HFFc6 (cell line): ENCODE data around the gene GPAM. TPM values are rescaled to one million over a fixed set of nuclear protein-coding genes. Genes with fewer than 3 reads are reported as not detected.

Experiments used
- DNase-seq: peaks from one replicate; pipeline ENCODE4 v3.0.0-alpha.2; 2018
- H3K27ac Mint-ChIP-seq: 2 replicates; pipeline ENCODE4 v1.8.0; 2020; ENCODE audit warnings: mild to moderate bottlenecking, mixed read lengths
- H3K27me3 Mint-ChIP-seq: 2 replicates; pipeline ENCODE4 v1.8.0; 2021; ENCODE audit warnings: mild to moderate bottlenecking, moderate library complexity, mixed read lengths; ENCODE audit not compliant: insufficient read depth
- H3K36me3 Mint-ChIP-seq: 2 replicates; pipeline ENCODE4 v1.8.0; 2021; ENCODE audit warnings: low read depth, mixed read lengths
- H3K4me1 Mint-ChIP-seq: 2 replicates; pipeline ENCODE4 v1.8.0; 2020; ENCODE audit warnings: low read depth, mixed read lengths
- H3K4me3 Mint-ChIP-seq: 2 replicates; pipeline ENCODE4 v1.8.0; 2020; ENCODE audit warnings: mild to moderate bottlenecking, moderate library complexity, mixed read lengths
- H3K9me3 Mint-ChIP-seq: 2 replicates; pipeline ENCODE4 v1.8.0; 2020; ENCODE audit warnings: mild to moderate bottlenecking, mixed read lengths
- CTCF ChIP-seq: fragments of 200-600 bp; sonication (generic); IDR thresholded peaks from 2 replicates; pipeline ENCODE4 v1.5.0; 2021; ENCODE audit warnings: antibody characterized with exemption, mild to moderate bottlenecking
- total RNA-seq, 6 experiments: library from RNA; stranded (reverse); fragmentation: NEBNext Ultra II Directional; extraction: Animal tissue kit (Norgen Biotek cat#: 25700); gene quantifications; 2 replicates in 1 of 6; 3 replicates in 5 of 6; pipeline ENCODE4 v1.2.3, GENCODE V29; 2021

The GPAM gene
- total RNA-seq, 6 experiments from 2014 or later, result 7.4 to 14.7 (median 11.4) TPM

- Mint-ChIP-seq H3K4me1 (peaks cover 9% of the 10 kb centered on the region), H3K9me3 (no peaks in the 10 kb centered on the region), H3K27me3 (no peaks in the 10 kb centered on the region; the same call in 1 of the 2 replicates), H3K36me3 (peaks cover 12% of the 10 kb centered on the region; the same call in 1 of the 2 replicates), H3K27ac (no peak overlapping the region), H3K4me3 (no peak overlapping the region)
- DNase-seq, result peak; percentile 2
- no peak for TF ChIP-seq CTCF
These were observed 32.0 kb downstream of the GPAM start for GRCh38 chr10:112151524-112152039.

- no peak for DNase-seq
- Mint-ChIP-seq H3K9me3 (no peaks in the 10 kb centered on the region), H3K27me3 (no peaks in the 10 kb centered on the region; the same call in 1 of the 2 replicates), H3K36me3 (peaks cover 5% of the 10 kb centered on the region; the same call in 1 of the 2 replicates), H3K4me3 (no peak overlapping the region), H3K27ac (no peak overlapping the region), H3K4me1 (peaks cover 9% of the 10 kb centered on the region)
- no peak for TF ChIP-seq CTCF
These were observed 35.2 kb downstream of the GPAM start for GRCh38 chr10:112148331-112148730.

GRCh38 chr10:112146799-112147198, 36.8 kb downstream of the GPAM start:
- H3K9me3 Mint-ChIP-seq, result no peaks in the 10 kb centered on the region
- no peak for DNase-seq
- no peak overlapping the region for H3K27ac Mint-ChIP-seq
- peaks cover 7% of the 10 kb centered on the region for H3K4me1 Mint-ChIP-seq
- no peak for TF ChIP-seq CTCF
- H3K4me3 Mint-ChIP-seq, result no peak overlapping the region
- H3K36me3 Mint-ChIP-seq, result peaks cover 5% of the 10 kb centered on the region; the same call in 1 of the 2 replicates
- H3K27me3 Mint-ChIP-seq, result peaks cover 5% of the 10 kb centered on the region; the same call in 1 of the 2 replicates

- Mint-ChIP-seq H3K4me3 (no peak overlapping the region), H3K9me3 (no peaks in the 10 kb centered on the region), H3K27ac (no peak overlapping the region), H3K4me1 (peaks cover under 1% of the 10 kb centered on the region; the same call in 1 of the 2 replicates), H3K27me3 (peaks cover 5% of the 10 kb centered on the region; the same call in 1 of the 2 replicates), H3K36me3 (peaks cover 5% of the 10 kb centered on the region; the same call in 1 of the 2 replicates)
- no peak for TF ChIP-seq CTCF
- no peak for DNase-seq
These were observed 38.3 kb downstream of the GPAM start for GRCh38 chr10:112145263-112145662.

- H3K4me1 Mint-ChIP-seq, result peaks cover 5% of the 10 kb centered on the region; the same call in 1 of the 2 replicates
- H3K27ac Mint-ChIP-seq, result no peak overlapping the region
- no peaks in the 10 kb centered on the region for H3K9me3 Mint-ChIP-seq
- no peak for DNase-seq
- H3K4me3 Mint-ChIP-seq, result no peak overlapping the region
- H3K36me3 Mint-ChIP-seq, result peaks cover under 1% of the 10 kb centered on the region; the same call in 1 of the 2 replicates
- no peak for TF ChIP-seq CTCF
- H3K27me3 Mint-ChIP-seq, result peaks cover 9% of the 10 kb centered on the region
These were observed 40.1 kb downstream of the GPAM start for GRCh38 chr10:112143420-112143819.
